ENCODE measurements around the gene HAAO.

GRCh38 chr2:42812899-42813479 is 20.6 kb upstream of the HAAO start:
- TF ChIP-seq TARDBP (IDR thresholded peaks at IDR 0.05), result no peak
- TF ChIP-seq ELF4 (IDR thresholded peaks at IDR 0.05), result no peak
- TF ChIP-seq NFRKB (IDR thresholded peaks at IDR 0.05), result no peak
